Esophagus muscularis mucosa (tissue), 4 donors: ENCODE measurements around the gene MBOAT2.

Experiments
- EP300 ChIP-seq: sonication (generic); formaldehyde crosslinking; IDR thresholded peaks from one replicate; pipeline ENCODE4 v1.6.1; 2017; ENCODE audit warnings: antibody characterized with exemption
- POLR2A ChIP-seq: fragments of 450-650 bp; IDR thresholded peaks from one replicate; pipeline ENCODE4 v1.6.1; 2017; ENCODE audit warnings: antibody characterized with exemption, moderate library complexity, mild to moderate bottlenecking, low read depth
- POLR2AphosphoS5 ChIP-seq, 2 donors: sonication (generic); formaldehyde crosslinking; IDR thresholded peaks; one replicate each; pipeline ENCODE4 v1.6.1; 2017; ENCODE audit warnings: antibody characterized with exemption in 2 of 2
- TF ChIP-seq, protein P1 (sequence below), 3 experiments: fragments of 200-600 bp in 2 of 3; fragments of 450-650 bp in 1 of 3; sonication (generic) in 2 of 3; IDR thresholded peaks; one replicate each; pipeline ENCODE4 v1.5.1; 2017 to 2019; ENCODE audit warnings: antibody characterized with exemption in 3 of 3, mild to moderate bottlenecking in 2 of 3, moderate library complexity in 1 of 3

DNA sequence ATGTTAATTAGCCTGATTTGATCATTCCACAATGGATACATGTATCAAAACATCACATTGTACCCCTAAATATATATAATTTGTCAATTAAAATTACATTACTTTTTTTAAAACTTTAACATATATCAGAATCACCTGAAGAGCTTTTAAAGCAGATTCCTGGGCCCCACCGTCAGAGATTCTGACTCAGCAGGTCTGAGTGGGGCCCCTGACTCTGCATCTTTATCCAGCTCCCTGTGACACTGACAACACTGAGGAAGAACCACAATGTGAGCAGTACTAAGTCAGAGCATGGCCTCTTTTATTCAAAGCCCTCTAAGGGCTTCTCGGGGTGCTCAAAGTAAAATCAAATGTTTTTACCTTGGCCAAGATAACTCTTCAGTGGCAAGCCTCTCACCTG, 175.8 kb downstream of the MBOAT2 start:
- TF ChIP-seq, protein P1, sequence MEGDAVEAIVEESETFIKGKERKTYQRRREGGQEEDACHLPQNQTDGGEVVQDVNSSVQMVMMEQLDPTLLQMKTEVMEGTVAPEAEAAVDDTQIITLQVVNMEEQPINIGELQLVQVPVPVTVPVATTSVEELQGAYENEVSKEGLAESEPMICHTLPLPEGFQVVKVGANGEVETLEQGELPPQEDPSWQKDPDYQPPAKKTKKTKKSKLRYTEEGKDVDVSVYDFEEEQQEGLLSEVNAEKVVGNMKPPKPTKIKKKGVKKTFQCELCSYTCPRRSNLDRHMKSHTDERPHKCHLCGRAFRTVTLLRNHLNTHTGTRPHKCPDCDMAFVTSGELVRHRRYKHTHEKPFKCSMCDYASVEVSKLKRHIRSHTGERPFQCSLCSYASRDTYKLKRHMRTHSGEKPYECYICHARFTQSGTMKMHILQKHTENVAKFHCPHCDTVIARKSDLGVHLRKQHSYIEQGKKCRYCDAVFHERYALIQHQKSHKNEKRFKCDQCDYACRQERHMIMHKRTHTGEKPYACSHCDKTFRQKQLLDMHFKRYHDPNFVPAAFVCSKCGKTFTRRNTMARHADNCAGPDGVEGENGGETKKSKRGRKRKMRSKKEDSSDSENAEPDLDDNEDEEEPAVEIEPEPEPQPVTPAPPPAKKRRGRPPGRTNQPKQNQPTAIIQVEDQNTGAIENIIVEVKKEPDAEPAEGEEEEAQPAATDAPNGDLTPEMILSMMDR (IDR thresholded peaks at IDR 0.05) = no peak
- TF ChIP-seq POLR2A (no peak), EP300 (no peak), POLR2AphosphoS5 (IDR thresholded peaks at IDR 0.05) (no peak)
